Memory B cell (primary cell): ENCODE results near the gene AUNIP.
"Not testable (repeated sequence)": the region's sequence is repeated elsewhere in the genome, so short reads cannot be mapped to it uniquely, and the experiment has no call there.

Experiments
- ATAC-seq: fragments of 150-1000 bp; cut with Tn5 transposase; 2 replicates; pipeline ENCODE4 v1.10.0; 2021; ENCODE audit warnings: low read depth, mild to moderate bottlenecking, moderate library complexity
- DNase-seq, 2 donors: peaks; one replicate each; pipeline ENCODE4 v3.0.0; 2022; ENCODE audit warnings: low spot score in 2 of 2
- H3K27ac Mint-ChIP-seq: one replicate; pipeline ENCODE4 v1.8.0; 2022; ENCODE audit warnings: mild to moderate bottlenecking, moderate library complexity, mixed read lengths
- H3K27me3 Mint-ChIP-seq: one replicate; pipeline ENCODE4 v1.8.0; 2022; ENCODE audit warnings: mixed read lengths
- H3K36me3 Mint-ChIP-seq: one replicate; pipeline ENCODE4 v1.8.0; 2022; ENCODE audit warnings: mild to moderate bottlenecking, mixed read lengths
- H3K4me1 Mint-ChIP-seq: one replicate; pipeline ENCODE4 v1.8.0; 2022; ENCODE audit warnings: mixed read lengths
- H3K4me3 Mint-ChIP-seq: one replicate; pipeline ENCODE4 v1.8.0; 2022; ENCODE audit warnings: mild to moderate bottlenecking, moderate library complexity, mixed read lengths
- H3K9me3 Mint-ChIP-seq: one replicate; pipeline ENCODE4 v1.8.0; 2022; ENCODE audit warnings: mixed read lengths

AUNIP gene

GRCh38 chr1:25864434-25864833 lies 5.2 kb upstream of the AUNIP start:
- DNase-seq (no peak), ATAC-seq (no peak)
- Mint-ChIP-seq H3K36me3 (peaks cover 7% of the 10 kb centered on the region), H3K27me3 (no peaks in the 10 kb centered on the region), H3K27ac (no peak overlapping the region), H3K4me1 (peaks cover 5% of the 10 kb centered on the region), H3K4me3 (no peak overlapping the region), H3K9me3 (no peaks in the 10 kb centered on the region)

- H3K27me3 Mint-ChIP-seq, result no peaks in the 10 kb centered on the region
- H3K4me1 Mint-ChIP-seq, result peaks cover 9% of the 10 kb centered on the region
- no peak for DNase-seq
- peaks cover 7% of the 10 kb centered on the region for H3K36me3 Mint-ChIP-seq
- no peak overlapping the region for H3K4me3 Mint-ChIP-seq
- no peak for ATAC-seq
- H3K27ac Mint-ChIP-seq, result no peak overlapping the region
- no peaks in the 10 kb centered on the region for H3K9me3 Mint-ChIP-seq
Observed at GRCh38 chr1:25863486-25864262, 4.4 kb upstream of the AUNIP start.

- peaks cover 13% of the 10 kb centered on the region for H3K4me1 Mint-ChIP-seq
Observed at GRCh38 chr1:25862785-25863485, 3.7 kb upstream of the AUNIP start.

GRCh38 chr1:25861316-25862286 lies 2.3 kb upstream of the AUNIP start:
- Mint-ChIP-seq H3K4me3 (peak overlapping the region; percentile 2), H3K9me3 (no peaks in the 10 kb centered on the region), H3K27me3 (peaks cover 1% of the 10 kb centered on the region), H3K36me3 (peaks cover 7% of the 10 kb centered on the region), H3K4me1 (peaks cover 13% of the 10 kb centered on the region), H3K27ac (peak overlapping the region; percentile 25)
- ATAC-seq (no peak), DNase-seq (no peak)

More at GRCh38 chr1:25862785-25863485, 3.7 kb upstream of the AUNIP start:
- Mint-ChIP-seq H3K27ac (peak overlapping the region; percentile 9), H3K9me3 (no peaks in the 10 kb centered on the region), H3K36me3 (peaks cover 7% of the 10 kb centered on the region), H3K27me3 (peaks cover 1% of the 10 kb centered on the region), H3K4me3 (no peak overlapping the region)
- no peak for ATAC-seq
- no peak for DNase-seq

GRCh38 chr1:25858494-25858893 lies 763 bp downstream of the AUNIP start:
- Mint-ChIP-seq H3K27ac (no peak overlapping the region), H3K36me3 (peaks cover 7% of the 10 kb centered on the region), H3K4me3 (peak overlapping the region; percentile 89), H3K4me1 (peaks cover 13% of the 10 kb centered on the region), H3K9me3 (no peaks in the 10 kb centered on the region), H3K27me3 (peaks cover 1% of the 10 kb centered on the region)
- DNase-seq (no peak), ATAC-seq (no peak)

- ATAC-seq, result no peak
- peaks cover 13% of the 10 kb centered on the region for H3K4me1 Mint-ChIP-seq
Observed at GRCh38 chr1:25856856-25857255, 2.4 kb downstream of the AUNIP start.

GRCh38 chr1:25854554-25854953 lies 4.7 kb downstream of the AUNIP start:
- peaks cover 9% of the 10 kb centered on the region for H3K4me1 Mint-ChIP-seq
- H3K36me3 Mint-ChIP-seq, result no peaks in the 10 kb centered on the region
- no peak overlapping the region for H3K27ac Mint-ChIP-seq
- no peak for DNase-seq
- no peak for ATAC-seq
- H3K9me3 Mint-ChIP-seq, result peaks cover 3% of the 10 kb centered on the region
- H3K27me3 Mint-ChIP-seq, result peaks cover 1% of the 10 kb centered on the region
- H3K4me3 Mint-ChIP-seq, result no peak overlapping the region

More at GRCh38 chr1:25856856-25857255, 2.4 kb downstream of the AUNIP start:
- no peaks in the 10 kb centered on the region for H3K9me3 Mint-ChIP-seq
- H3K27me3 Mint-ChIP-seq, result peaks cover 1% of the 10 kb centered on the region
- no peak for DNase-seq
- H3K36me3 Mint-ChIP-seq, result no peaks in the 10 kb centered on the region
- no peak overlapping the region for H3K4me3 Mint-ChIP-seq
- no peak overlapping the region for H3K27ac Mint-ChIP-seq

- Mint-ChIP-seq H3K36me3 (no peaks in the 10 kb centered on the region), H3K4me1 (peaks cover 8% of the 10 kb centered on the region), H3K9me3 (peaks cover 3% of the 10 kb centered on the region), H3K27me3 (no peaks in the 10 kb centered on the region), H3K4me3 (no peak overlapping the region), H3K27ac (no peak overlapping the region)
- no peak for ATAC-seq
- DNase-seq, result no peak
Observed at GRCh38 chr1:25848531-25848930, 10.7 kb downstream of the AUNIP start.

GRCh38 chr1:25847929-25848328 lies 11.3 kb downstream of the AUNIP start:
- DNase-seq (no peak), ATAC-seq (no peak)
- peaks cover 8% of the 10 kb centered on the region for H3K4me1 Mint-ChIP-seq
- no peak overlapping the region for H3K4me3 Mint-ChIP-seq
- H3K27ac Mint-ChIP-seq, result no peak overlapping the region
- H3K27me3 Mint-ChIP-seq, result no peaks in the 10 kb centered on the region
- H3K36me3 Mint-ChIP-seq, result no peaks in the 10 kb centered on the region
- H3K9me3 Mint-ChIP-seq, result peaks cover 3% of the 10 kb centered on the region

GRCh38 chr1:25845664-25846063 lies 13.6 kb downstream of the AUNIP start:
- Mint-ChIP-seq H3K27ac (no peak overlapping the region), H3K27me3 (no peaks in the 10 kb centered on the region), H3K36me3 (no peaks in the 10 kb centered on the region), H3K4me3 (no peak overlapping the region), H3K4me1 (peaks cover 8% of the 10 kb centered on the region), H3K9me3 (no peaks in the 10 kb centered on the region)
- DNase-seq, result no peak
- no peak for ATAC-seq

- Mint-ChIP-seq H3K4me3 (no peak overlapping the region), H3K4me1 (peaks cover 8% of the 10 kb centered on the region), H3K27ac (no peak overlapping the region), H3K27me3 (no peaks in the 10 kb centered on the region), H3K36me3 (no peaks in the 10 kb centered on the region), H3K9me3 (peaks cover 4% of the 10 kb centered on the region)
- ATAC-seq (no peak), DNase-seq (no peak)
Observed at GRCh38 chr1:25844536-25845337, 14.5 kb downstream of the AUNIP start.

- Mint-ChIP-seq H3K9me3 (peaks cover 4% of the 10 kb centered on the region), H3K36me3 (no peaks in the 10 kb centered on the region), H3K27me3 (no peaks in the 10 kb centered on the region), H3K27ac (no peak overlapping the region), H3K4me1 (peaks cover 8% of the 10 kb centered on the region), H3K4me3 (no peak overlapping the region)
- DNase-seq (no peak), ATAC-seq (no peak)
Observed at GRCh38 chr1:25843483-25843882, 15.8 kb downstream of the AUNIP start.

GRCh38 chr1:25839808-25840207 lies 19.4 kb downstream of the AUNIP start:
- H3K27ac Mint-ChIP-seq, result not testable (repeated sequence)

More at GRCh38 chr1:25839808-25840207, 19.4 kb downstream of the AUNIP start:
- ATAC-seq, H3K27me3 Mint-ChIP-seq, H3K36me3 Mint-ChIP-seq, H3K9me3 Mint-ChIP-seq, DNase-seq, H3K4me3 Mint-ChIP-seq, H3K4me1 Mint-ChIP-seq: not testable (repeated sequence)
